ENCODE data around the gene MICB.

The MICB gene

GRCh38 chr6:31476515-31477139, 21.3 kb upstream of the MICB start:
- Histone ChIP-seq H4K20me1 (ENCODE audit: insufficient read depth) (no peaks in the 10 kb centered on the region), H3K36me3 (ENCODE audit: insufficient read depth) (no peaks in the 10 kb centered on the region), H2AFZ (ENCODE audit: low read depth) (no peak overlapping the region), H3K4me2 (no peak overlapping the region), H3K79me2 (ENCODE audit: insufficient read depth, low read depth) (no peaks in the 10 kb centered on the region), H3K27ac (no peak overlapping the region), H3K4me3 (IDR thresholded peaks at IDR 0.05; ENCODE audit: insufficient read depth, low read depth, low read length) (no peak overlapping the region), H3K27me3 (ENCODE audit: insufficient read depth, low read depth) (no peaks in the 10 kb centered on the region), H3K4me1 (ENCODE audit: low read depth, poor library complexity, severe bottlenecking) (peaks cover 24% of the 10 kb centered on the region), H3K9ac (no peak overlapping the region)
- no peak for TF ChIP-seq CTCF (conservative IDR thresholded peaks at IDR 0.05; ENCODE audit: low read depth, low read length)

- Histone ChIP-seq H3K4me1 (ENCODE audit: low read depth, poor library complexity, severe bottlenecking) (peaks cover 24% of the 10 kb centered on the region), H4K20me1 (ENCODE audit: insufficient read depth) (no peaks in the 10 kb centered on the region), H3K4me3 (IDR thresholded peaks at IDR 0.05; ENCODE audit: insufficient read depth, low read depth, low read length) (no peak overlapping the region), H3K27me3 (ENCODE audit: insufficient read depth, low read depth) (no peaks in the 10 kb centered on the region), H3K36me3 (ENCODE audit: insufficient read depth) (no peaks in the 10 kb centered on the region), H3K27ac (no peak overlapping the region), H3K79me2 (ENCODE audit: insufficient read depth, low read depth) (no peaks in the 10 kb centered on the region), H3K4me2 (no peak overlapping the region), H2AFZ (ENCODE audit: low read depth) (no peak overlapping the region), H3K9ac (no peak overlapping the region)
- TF ChIP-seq CTCF (conservative IDR thresholded peaks at IDR 0.05; ENCODE audit: low read depth, low read length): no peak
Measured at GRCh38 chr6:31477521-31477920, 20.4 kb upstream of the MICB start.

GRCh38 chr6:31478186-31478950, 19.6 kb upstream of the MICB start:
- TF ChIP-seq CTCF (conservative IDR thresholded peaks at IDR 0.05; ENCODE audit: low read depth, low read length): no peak
- Histone ChIP-seq H3K27ac (no peak overlapping the region), H3K4me2 (no peak overlapping the region), H3K27me3 (ENCODE audit: insufficient read depth, low read depth) (no peaks in the 10 kb centered on the region), H4K20me1 (ENCODE audit: insufficient read depth) (no peaks in the 10 kb centered on the region), H2AFZ (ENCODE audit: low read depth) (no peak overlapping the region), H3K4me1 (ENCODE audit: low read depth, poor library complexity, severe bottlenecking) (peaks cover 17% of the 10 kb centered on the region), H3K9ac (no peak overlapping the region), H3K36me3 (ENCODE audit: insufficient read depth) (no peaks in the 10 kb centered on the region), H3K4me3 (IDR thresholded peaks at IDR 0.05; ENCODE audit: insufficient read depth, low read depth, low read length) (no peak overlapping the region), H3K79me2 (ENCODE audit: insufficient read depth, low read depth) (no peaks in the 10 kb centered on the region)

GRCh38 chr6:31479151-31479932, 18.6 kb upstream of the MICB start:
- Histone ChIP-seq H3K36me3 (ENCODE audit: insufficient read depth) (no peaks in the 10 kb centered on the region), H3K27ac (no peak overlapping the region), H3K4me2 (no peak overlapping the region), H4K20me1 (ENCODE audit: insufficient read depth) (no peaks in the 10 kb centered on the region), H3K4me1 (ENCODE audit: low read depth, poor library complexity, severe bottlenecking) (peaks cover 8% of the 10 kb centered on the region), H3K4me3 (IDR thresholded peaks at IDR 0.05; ENCODE audit: insufficient read depth, low read depth, low read length) (no peak overlapping the region), H3K79me2 (ENCODE audit: insufficient read depth, low read depth) (no peaks in the 10 kb centered on the region), H3K27me3 (ENCODE audit: insufficient read depth, low read depth) (no peaks in the 10 kb centered on the region), H2AFZ (ENCODE audit: low read depth) (no peak overlapping the region), H3K9ac (no peak overlapping the region)
- TF ChIP-seq CTCF (conservative IDR thresholded peaks at IDR 0.05; ENCODE audit: low read depth, low read length): no peak
